HUES48 (cell line): ENCODE measurements around the gene MMP2.

ENCODE experiments used
- H3K27ac ChIP-seq: one replicate; pipeline ENCODE4 v1.7.0; 2013; ENCODE audit warnings: low read depth, low read length, inconsistent platforms
- H3K27me3 ChIP-seq: 2 replicates; pipeline ENCODE4 v1.6.1; 2013; ENCODE audit warnings: mild to moderate bottlenecking, low read length; ENCODE audit not compliant: control insufficient read depth, insufficient read depth
- H3K36me3 ChIP-seq: 2 replicates; pipeline ENCODE4 v1.6.1; 2013; ENCODE audit warnings: low read length; ENCODE audit not compliant: control insufficient read depth, insufficient read depth
- H3K4me1 ChIP-seq: 2 replicates; pipeline ENCODE4 v1.6.1; 2013; ENCODE audit warnings: mild to moderate bottlenecking, low read length; ENCODE audit not compliant: control insufficient read depth, insufficient read depth
- H3K4me3 ChIP-seq: 2 replicates; pipeline ENCODE4 v1.5.1; 2013; ENCODE audit warnings: mild to moderate bottlenecking, low read depth, low read length
- H3K9ac ChIP-seq: 2 replicates; pipeline ENCODE4 v1.6.1; 2013; ENCODE audit warnings: mild to moderate bottlenecking, low read depth, low read length, moderate library complexity
- H3K9me3 ChIP-seq: 2 replicates; pipeline ENCODE4 v1.6.1; 2013; ENCODE audit warnings: low read length; ENCODE audit not compliant: control insufficient read depth, insufficient read depth

The MMP2 gene

DNA sequence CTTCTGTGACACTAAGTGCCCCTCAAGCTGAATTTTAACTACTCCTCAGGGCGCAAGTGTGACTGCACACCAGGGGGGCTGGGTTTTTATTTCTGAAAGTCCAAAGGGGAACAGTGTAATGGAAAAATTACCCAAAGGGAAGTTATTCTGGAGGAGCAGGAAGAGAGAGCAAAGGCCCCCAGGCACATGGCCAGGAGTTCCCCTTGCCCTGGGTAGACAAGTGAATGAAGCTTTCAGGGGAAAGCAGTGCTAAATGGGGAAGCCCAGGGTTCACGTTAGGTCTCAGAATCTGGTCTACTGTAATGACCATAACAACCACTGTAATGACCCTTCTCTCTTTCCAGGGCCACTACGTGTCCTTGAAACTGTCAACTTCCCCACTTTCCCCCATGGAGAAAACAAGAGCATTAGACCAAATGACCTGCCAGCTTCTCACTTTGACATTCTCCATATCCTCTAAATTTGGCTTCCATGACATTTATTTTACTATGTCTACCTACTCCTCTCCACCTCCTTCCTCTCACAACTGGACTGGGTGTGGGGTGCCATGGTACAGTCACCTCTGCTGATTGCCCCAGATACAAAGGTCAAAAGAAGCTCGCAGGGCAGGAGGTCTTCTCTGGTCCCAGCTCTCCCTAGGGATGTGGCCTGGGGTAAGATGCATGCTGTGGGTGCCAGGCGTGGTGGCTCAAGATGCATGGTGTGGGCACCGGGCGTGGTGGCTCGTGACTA, 34.1 kb upstream of the MMP2 start:
- Histone ChIP-seq H3K9me3 (no peaks in the 10 kb centered on the region), H3K9ac (no peak overlapping the region), H3K36me3 (no peaks in the 10 kb centered on the region), H3K4me1 (no peaks in the 10 kb centered on the region), H3K4me3 (no peak overlapping the region), H3K27ac (no peak overlapping the region), H3K27me3 (no peaks in the 10 kb centered on the region)

DNA sequence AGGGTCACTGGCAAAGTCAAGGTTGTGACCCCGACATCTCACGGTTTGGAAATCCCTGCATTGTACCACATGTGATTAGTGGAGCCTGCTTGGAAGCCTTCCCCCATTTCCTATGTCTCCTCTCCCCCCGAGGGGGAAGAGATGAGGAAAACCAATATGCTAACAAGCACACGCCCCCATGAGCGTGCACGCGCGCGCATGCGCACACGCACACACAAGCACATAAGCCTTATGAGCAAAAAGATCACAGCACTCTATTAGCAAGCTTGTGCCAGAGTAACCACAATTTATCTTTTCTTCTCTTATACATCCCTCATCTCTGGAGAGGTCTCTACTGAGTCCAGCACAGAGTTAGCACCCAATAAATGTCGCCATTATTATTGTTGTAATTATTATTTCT, 31.8 kb upstream of the MMP2 start:
- no peaks in the 10 kb centered on the region for H3K36me3 ChIP-seq
- H3K27me3 ChIP-seq, result no peaks in the 10 kb centered on the region
- no peak overlapping the region for H3K27ac ChIP-seq
- H3K4me1 ChIP-seq, result no peaks in the 10 kb centered on the region
- no peak overlapping the region for H3K4me3 ChIP-seq
- no peak overlapping the region for H3K9ac ChIP-seq
- no peaks in the 10 kb centered on the region for H3K9me3 ChIP-seq

DNA sequence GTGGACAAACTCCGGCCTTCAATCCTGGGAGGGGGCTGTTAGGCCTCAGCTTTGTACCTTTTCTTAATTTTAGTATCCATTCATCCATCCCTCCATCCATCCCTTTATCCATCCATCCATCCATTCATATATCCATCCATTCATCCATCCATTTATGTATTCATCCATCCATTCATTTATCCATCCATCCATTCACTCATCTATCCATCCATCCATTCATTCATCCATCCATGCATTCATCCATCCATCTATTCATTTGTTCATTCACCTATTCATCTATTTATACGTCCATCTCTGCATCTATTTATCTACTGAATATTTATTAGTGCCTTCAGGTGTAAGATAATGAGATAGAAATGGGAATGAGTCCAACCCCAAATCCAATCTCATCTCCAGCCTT, 26.0 kb upstream of the MMP2 start:
- H3K9me3 ChIP-seq, result no peaks in the 10 kb centered on the region
- H3K27ac ChIP-seq, result no peak overlapping the region
- no peak overlapping the region for H3K4me3 ChIP-seq
- H3K9ac ChIP-seq, result no peak overlapping the region
- no peaks in the 10 kb centered on the region for H3K36me3 ChIP-seq
- H3K27me3 ChIP-seq, result no peaks in the 10 kb centered on the region
- no peaks in the 10 kb centered on the region for H3K4me1 ChIP-seq

DNA sequence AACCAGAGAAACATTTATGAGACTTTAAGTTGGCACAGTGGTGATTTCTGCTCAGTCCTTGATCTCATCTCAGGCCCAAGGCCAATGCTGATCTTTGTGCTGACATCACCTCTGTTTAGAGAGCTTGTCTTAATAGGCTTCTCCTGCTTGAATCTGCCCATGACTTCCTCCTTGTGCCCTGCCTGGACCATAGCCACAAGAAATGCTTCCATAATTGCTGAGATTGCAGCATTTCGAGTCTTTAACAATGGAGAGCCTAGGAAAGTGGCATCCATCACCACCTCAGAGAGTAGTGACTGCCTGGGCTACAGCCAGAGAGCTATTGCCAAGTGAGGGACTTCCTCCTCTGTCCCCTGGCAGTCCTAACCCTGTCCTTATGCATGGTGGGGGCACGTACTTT, 25.1 kb upstream of the MMP2 start:
- Histone ChIP-seq H3K36me3 (no peaks in the 10 kb centered on the region), H3K4me3 (no peak overlapping the region), H3K27ac (no peak overlapping the region), H3K27me3 (no peaks in the 10 kb centered on the region), H3K4me1 (no peaks in the 10 kb centered on the region), H3K9me3 (no peaks in the 10 kb centered on the region), H3K9ac (no peak overlapping the region)

- Histone ChIP-seq H3K27me3 (no peaks in the 10 kb centered on the region), H3K27ac (no peak overlapping the region), H3K9me3 (no peaks in the 10 kb centered on the region), H3K4me1 (no peaks in the 10 kb centered on the region), H3K4me3 (no peak overlapping the region), H3K9ac (no peak overlapping the region), H3K36me3 (no peaks in the 10 kb centered on the region)
Observed at GRCh38 chr16:55454861-55455260, 24.1 kb upstream of the MMP2 start.

DNA sequence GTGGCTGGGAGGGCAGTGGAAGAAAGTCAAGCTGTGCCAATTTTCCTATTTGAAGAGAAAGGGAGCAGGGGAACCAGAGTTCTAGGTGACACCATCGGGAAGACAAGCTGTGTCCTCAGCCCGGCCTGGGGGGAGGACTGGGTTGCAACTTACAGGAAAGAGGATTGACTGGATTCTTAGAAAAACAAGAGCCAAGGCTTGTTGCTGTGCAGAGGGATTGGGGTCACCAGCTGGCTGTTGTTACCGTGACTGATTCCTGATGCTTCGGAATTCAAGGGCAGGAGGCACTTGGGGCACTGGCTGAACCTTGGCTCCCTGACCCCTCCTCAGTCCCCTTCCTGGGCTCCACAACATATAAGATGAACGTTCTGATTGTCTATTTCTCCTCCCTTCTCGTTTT, 16.8 kb upstream of the MMP2 start:
- H3K36me3 ChIP-seq, result no peaks in the 10 kb centered on the region
- no peak overlapping the region for H3K4me3 ChIP-seq
- H3K4me1 ChIP-seq, result no peaks in the 10 kb centered on the region
- H3K9me3 ChIP-seq, result no peaks in the 10 kb centered on the region
- H3K9ac ChIP-seq, result no peak overlapping the region
- H3K27me3 ChIP-seq, result no peaks in the 10 kb centered on the region
- H3K27ac ChIP-seq, result no peak overlapping the region

GRCh38 chr16:55464375-55464774, 14.6 kb upstream of the MMP2 start:
- Histone ChIP-seq H3K4me3 (no peak overlapping the region), H3K27me3 (peaks cover 17% of the 10 kb centered on the region), H3K27ac (no peak overlapping the region), H3K9me3 (no peaks in the 10 kb centered on the region), H3K4me1 (no peaks in the 10 kb centered on the region; the same call in 1 of the 2 replicates), H3K36me3 (no peaks in the 10 kb centered on the region), H3K9ac (no peak overlapping the region)

GRCh38 chr16:55465077-55465896, 13.7 kb upstream of the MMP2 start:
- no peaks in the 10 kb centered on the region for H3K9me3 ChIP-seq
- no peaks in the 10 kb centered on the region for H3K36me3 ChIP-seq
- no peaks in the 10 kb centered on the region; the same call in 1 of the 2 replicates for H3K4me1 ChIP-seq
- H3K9ac ChIP-seq, result no peak overlapping the region
- no peak overlapping the region for H3K4me3 ChIP-seq
- H3K27me3 ChIP-seq, result peaks cover 22% of the 10 kb centered on the region
- no peak overlapping the region for H3K27ac ChIP-seq

GRCh38 chr16:55466209-55466608, 12.8 kb upstream of the MMP2 start:
- H3K27me3 ChIP-seq, result peaks cover 28% of the 10 kb centered on the region
- H3K4me3 ChIP-seq, result no peak overlapping the region
- H3K36me3 ChIP-seq, result no peaks in the 10 kb centered on the region
- H3K4me1 ChIP-seq, result no peaks in the 10 kb centered on the region; the same call in 1 of the 2 replicates
- no peaks in the 10 kb centered on the region for H3K9me3 ChIP-seq
- no peak overlapping the region for H3K27ac ChIP-seq
- H3K9ac ChIP-seq, result no peak overlapping the region

- Histone ChIP-seq H3K27ac (no peak overlapping the region), H3K27me3 (peaks cover 43% of the 10 kb centered on the region), H3K9me3 (no peaks in the 10 kb centered on the region), H3K4me1 (no peaks in the 10 kb centered on the region; the same call in 1 of the 2 replicates), H3K4me3 (no peak overlapping the region), H3K36me3 (no peaks in the 10 kb centered on the region), H3K9ac (no peak overlapping the region)
Observed at GRCh38 chr16:55467898-55468297, 11.1 kb upstream of the MMP2 start.

GRCh38 chr16:55468352-55468990, 10.5 kb upstream of the MMP2 start:
- Histone ChIP-seq H3K27ac (no peak overlapping the region), H3K9me3 (no peaks in the 10 kb centered on the region), H3K4me3 (no peak overlapping the region), H3K36me3 (no peaks in the 10 kb centered on the region), H3K27me3 (peaks cover 46% of the 10 kb centered on the region), H3K9ac (no peak overlapping the region), H3K4me1 (no peaks in the 10 kb centered on the region; the same call in 1 of the 2 replicates)
